HG03469 (cell line): ENCODE results near the gene CTTNBP2NL.
"Not testable (repeated sequence)": the region's sequence is repeated elsewhere in the genome, so short reads cannot be mapped to it uniquely, and the experiment has no call there.

ENCODE experiments used
- ATAC-seq: cut with Tn5 transposase; IDR thresholded peaks from one replicate; pipeline ENCODE4 v1.9.1; 2021; ENCODE audit warnings: mild to moderate bottlenecking, moderate library complexity, moderate number of reproducible peaks; ENCODE audit not compliant: unreplicated experiment

Gene CTTNBP2NL

DNA sequence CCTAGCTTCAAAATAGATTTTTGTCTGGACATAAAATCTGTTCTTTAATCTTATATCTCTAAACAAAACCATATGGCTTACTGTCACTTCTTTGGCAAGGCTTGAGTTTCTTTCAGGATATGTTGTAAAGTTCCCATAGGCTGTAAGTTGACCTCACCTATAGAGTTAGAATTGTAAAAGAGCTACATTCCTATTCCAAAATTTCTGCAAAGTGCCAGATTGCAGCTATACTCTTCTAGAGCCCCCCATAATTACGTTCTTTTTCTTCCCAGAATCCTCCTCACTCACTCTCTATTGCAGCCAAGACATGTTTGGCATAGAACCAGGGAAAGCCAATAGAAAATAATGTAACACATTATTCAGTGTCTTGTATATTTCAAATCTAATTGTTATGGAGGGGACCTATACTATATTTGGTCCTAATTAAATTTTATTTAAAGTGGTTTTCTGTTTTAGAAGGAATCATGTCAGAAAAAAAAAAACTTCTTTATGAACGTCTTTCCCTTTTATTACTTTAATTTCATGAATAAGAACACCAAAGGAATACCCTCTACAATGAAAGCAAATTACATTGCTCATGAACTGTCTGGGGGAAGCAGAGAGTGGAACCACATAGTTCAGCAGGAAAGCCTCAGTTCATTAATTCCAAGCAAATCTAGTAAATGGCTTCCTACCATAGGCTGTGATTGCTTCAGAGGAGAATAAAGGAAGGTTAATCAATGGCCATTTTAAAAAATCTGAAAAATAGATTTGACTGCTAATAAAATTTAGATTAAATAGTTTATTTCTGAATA, 22.3 kb downstream of the CTTNBP2NL start:
- ATAC-seq, result no peak

DNA sequence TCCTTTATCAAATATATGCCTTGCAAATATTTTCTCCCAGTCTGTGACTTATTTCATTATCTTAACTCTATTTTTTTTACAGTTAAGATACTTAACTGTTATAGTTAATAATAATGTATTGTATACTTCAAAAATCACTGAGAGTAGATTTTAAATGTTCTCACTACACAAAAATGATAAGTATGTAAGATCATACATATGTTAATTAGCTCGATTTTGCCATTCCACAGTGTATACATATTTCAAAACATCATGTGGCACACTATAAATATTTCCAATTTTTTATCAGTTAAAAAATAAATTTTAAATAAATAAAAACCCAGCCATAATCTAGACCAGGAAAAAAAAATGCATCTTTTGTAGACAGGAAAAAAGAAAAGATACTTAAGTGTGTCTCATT, 27.2 kb downstream of the CTTNBP2NL start:
- no peak for ATAC-seq

DNA sequence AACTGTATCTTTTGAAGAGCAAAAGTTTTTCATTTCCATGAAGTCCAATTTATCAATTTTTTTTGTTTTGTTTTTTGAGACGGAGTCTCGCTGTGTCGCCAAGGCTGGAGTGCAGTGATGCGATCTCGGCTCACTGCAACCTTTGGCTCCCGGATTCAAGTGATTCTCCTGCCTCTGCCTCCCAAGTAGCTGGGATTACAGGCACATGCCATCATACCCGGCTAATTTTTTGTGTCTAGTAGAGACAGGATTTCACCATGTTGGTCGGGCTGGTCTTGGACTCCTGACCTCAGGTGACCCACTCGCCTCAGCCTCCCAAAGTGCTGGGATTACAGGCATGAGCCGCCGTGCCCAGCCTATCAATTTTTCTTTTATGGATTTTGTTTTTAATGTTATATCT, 27.7 kb downstream of the CTTNBP2NL start:
- not testable (repeated sequence) for ATAC-seq

DNA sequence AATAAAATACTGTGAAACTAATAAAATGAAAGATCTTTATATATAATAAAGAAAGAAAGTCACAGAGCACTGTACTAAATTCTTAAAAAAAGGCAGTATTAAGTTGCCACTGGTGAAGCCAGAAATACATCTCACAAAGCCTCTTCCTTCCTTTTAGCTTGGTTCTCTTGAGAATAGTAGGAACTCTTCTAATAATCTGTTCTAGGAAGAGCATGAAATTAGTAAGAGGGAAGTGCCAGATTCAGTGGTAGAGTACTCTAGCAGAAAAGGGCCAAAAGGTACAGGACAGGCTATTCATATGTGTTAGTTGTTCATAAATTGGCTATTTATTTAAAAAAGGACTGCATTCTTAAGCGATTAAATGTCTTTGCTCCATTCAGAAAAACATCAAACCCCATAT, 33.7 kb downstream of the CTTNBP2NL start:
- no peak for ATAC-seq

DNA sequence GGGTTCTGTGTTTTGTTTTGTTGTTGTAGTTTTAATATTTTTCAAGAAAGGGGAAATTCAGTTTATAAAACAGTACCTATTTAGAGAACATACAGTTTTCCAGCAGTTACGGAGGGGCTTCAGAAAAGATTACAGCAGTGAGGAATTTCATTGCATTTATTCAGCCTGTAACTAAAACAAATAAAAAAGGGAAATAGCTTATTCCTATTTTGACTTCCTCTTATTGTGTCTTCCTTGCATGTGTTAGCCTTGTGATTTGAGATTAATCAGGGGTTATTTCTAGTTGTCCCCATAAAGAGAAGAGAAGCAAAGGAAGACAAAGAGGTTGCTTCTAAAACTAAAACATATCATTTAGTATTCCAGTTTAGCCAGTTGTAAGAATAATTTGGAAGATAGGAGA, 35.0 kb downstream of the CTTNBP2NL start:
- no peak for ATAC-seq

DNA sequence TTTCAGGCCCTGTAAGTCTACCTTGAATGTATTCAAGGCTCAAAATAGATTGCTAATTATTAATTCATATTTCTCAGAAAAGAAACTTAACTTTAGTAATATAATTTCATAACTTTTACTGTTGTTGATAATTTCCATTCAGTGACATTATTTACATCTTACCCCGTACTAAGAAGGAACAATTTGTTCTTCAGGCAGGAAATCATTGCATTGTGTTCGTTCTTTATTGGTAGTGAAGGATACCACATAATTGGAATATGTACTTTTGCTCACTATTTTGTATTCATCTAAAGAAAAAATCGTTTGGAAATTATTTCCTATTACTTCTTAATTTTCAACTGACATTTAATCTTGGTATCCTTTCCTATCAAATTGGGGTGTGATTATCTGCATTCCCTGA, 39.4 kb downstream of the CTTNBP2NL start:
- ATAC-seq, result no peak

DNA sequence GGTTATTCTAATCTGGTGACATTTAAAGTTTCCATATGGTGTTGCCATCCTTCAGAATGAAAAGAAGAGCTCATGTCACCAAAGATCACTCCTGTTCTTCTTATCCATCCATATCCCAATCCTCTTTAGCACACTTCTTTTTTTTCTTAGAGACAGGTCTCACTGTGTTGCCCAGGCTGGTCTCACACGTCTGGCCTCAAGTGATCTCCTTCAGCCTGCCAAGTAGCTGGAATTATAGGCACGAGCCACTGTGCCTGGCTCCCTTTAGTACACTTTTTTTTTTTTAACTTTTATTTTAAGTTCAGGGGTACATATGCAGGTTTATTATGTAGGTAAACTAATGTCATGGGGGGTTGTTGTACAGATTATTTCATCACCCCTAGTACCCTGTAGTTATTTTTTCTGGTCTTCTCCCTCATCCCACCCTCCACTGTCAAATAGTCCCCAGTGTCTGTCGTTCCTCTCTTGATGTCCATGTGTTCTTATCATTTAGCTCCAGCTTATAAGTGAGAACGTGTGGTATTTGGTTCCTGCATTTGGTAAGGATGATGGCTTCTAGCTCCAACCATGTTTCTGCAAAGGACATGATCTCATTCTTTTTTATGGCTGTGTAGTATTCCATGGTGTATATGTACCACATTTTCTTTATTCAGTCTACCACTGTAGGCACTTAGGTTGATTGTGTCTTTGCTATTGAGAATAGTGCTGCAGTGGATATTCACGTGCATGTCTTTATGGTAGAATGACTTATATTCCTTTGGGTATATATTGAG, 40.6 kb downstream of the CTTNBP2NL start:
- no peak for ATAC-seq

DNA sequence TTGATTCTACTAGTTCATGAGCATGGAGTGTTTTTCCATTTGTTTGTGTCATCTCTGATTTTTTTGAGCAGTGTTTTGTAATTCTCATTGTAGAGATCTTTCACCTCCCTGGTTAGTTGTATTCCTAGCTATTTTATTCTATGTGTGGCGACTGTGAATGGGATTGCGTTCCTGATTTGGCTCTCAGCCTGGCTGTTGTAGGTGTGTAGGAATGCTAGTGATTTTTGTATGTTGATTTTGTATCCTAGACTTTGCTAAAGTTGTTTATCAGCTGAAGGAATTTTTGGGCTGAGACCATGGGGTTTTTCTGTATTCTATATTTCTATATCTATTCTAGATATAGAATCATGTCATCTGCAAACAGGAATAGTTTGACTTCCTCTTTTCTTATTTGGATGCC, 42.1 kb downstream of the CTTNBP2NL start:
- not testable (repeated sequence) for ATAC-seq

DNA sequence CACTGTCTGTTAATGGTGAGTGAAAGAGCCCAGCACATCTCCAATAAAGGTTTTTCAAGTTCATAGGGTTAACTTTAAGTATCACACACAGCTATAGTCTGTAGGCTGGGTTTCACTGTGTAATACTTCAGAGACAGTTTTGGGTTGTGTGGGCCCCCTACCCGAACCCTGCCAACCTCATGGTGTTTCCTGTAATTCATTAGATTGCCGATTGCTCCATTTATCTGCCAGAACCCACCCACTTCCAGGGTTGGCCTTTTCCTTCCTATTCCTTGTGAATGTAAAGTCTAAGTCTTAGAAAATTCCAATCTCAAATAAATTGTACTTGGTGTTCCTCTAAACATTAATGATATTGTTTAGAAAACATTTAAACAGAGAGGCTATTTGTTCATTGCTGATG, 43.6 kb downstream of the CTTNBP2NL start:
- no peak for ATAC-seq

DNA sequence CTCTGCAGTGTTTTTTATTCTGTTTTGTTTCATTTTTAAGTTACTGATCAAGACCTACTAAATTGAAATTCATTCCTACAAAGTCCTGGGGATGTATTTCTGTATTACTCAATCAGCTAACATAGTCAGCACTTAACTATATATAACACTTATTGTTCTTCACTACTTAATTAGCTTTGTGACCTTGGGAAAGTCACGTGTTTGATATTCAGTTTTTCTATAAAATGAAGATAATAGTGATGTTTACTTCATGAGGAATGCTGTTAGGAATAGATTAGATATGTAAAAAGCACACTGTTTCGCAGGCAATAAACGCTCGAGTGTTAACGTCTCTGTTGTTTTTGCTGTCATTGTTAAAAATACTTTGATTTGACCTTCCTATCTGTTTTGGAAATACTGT, 44.6 kb downstream of the CTTNBP2NL start:
- no peak for ATAC-seq

DNA sequence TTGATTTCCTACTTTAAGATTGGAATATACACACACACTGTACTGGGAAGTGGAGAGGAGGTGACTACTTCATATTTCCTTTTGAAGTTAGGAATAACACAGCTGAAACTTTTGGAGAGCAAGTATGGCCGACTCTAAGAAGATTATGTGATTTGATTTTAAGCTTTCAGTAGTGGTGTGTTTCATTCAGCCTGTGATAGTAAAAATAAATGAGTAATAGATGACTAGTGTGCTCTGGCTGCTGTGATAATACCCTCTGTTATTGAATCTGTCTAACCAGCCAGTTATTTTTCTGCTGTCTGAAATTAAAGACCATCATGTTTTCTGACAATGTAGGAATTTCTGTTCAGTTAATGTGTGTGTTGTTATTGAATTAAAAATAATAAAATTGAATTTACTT, 48.3 kb downstream of the CTTNBP2NL start:
- no peak for ATAC-seq

DNA sequence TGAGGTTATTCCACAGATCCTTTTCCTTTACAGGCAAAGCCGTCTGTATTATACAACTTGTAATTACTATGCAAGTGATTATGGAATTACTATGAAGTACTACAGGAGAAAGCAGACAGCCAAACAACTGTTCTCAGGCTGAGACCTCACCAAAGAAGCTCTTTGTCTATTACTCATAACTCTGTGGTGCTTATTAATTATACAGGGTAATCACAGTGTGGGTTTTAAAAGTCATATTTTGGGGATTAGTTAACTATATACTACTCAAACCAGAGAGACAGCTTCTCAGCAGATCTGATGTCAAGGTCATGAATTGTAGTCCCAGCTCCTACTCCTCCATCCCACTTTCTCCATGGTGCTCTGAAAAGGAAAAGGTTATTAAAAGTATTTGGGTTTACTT, 49.6 kb downstream of the CTTNBP2NL start:
- ATAC-seq, result no peak

DNA sequence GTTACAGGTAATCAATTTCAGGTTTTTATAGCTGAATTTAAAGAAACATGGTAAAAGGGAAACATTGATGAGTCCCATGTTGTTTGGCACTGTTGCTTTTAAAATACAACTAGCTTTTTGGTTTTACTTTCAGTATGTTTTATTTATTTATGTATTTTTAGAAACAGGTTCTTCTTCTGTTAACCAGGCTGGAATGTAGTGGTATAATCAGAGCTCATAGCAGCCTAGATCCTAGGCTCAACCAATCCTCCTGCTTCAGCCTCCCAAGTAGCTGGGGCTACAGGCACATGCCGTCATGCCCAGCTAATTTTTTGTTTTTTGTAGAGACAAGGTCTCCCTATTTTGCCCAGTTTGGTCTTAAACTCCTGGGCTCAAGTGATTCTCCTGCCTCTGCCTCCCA, 50.4 kb downstream of the CTTNBP2NL start:
- no peak for ATAC-seq

DNA sequence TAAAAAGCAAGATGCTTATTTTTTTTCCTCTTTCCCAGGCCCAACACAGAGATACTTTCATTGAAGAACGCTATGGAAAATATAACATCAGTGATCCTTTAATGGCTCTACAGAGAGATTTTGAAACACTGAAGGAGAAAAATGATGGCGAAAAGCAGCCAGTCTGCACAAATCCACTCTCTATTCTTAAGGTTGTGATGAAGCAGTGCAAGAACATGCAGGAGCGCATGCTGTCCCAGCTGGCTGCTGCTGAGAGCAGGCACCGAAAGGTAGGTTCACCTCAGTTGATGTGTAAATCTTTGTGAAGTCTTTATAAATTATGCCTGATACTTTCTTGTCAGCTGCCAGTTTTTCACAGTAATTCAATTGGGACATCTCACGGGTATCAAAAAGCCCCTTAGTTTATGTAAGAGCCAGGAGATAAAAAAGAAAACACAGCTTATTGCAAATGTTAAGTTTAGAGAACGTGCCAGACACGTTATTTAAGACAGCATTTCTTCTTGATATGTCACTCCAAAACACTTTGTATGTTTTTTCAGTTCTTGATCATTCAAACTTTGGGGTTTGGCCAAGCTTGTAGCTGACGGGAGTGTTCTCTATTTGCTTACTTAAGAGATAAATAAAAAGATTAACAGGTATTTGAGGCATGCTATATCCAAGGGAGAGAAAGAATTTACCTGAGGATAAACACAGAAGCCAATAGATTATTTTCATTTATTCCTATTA, 53.1 kb downstream of the CTTNBP2NL start:
- ATAC-seq, result no peak

DNA sequence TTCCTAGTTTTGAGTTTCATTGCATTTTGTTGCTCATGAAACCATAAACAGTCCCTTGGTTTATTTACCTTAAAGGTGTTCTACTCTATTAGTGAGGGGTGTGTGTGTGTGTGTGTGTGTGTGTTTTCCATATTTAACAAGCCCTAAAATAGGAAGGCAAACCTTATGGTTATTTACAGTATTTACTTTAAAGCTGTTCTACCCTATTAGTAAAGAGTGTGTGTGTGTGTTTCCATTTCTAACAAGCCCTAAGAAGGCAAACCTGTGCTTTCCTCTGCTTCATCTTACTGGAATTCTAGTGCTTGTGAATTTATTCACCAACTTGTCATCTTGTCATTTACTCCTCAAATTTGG, 53.6 kb downstream of the CTTNBP2NL start:
- ATAC-seq, result no peak

DNA sequence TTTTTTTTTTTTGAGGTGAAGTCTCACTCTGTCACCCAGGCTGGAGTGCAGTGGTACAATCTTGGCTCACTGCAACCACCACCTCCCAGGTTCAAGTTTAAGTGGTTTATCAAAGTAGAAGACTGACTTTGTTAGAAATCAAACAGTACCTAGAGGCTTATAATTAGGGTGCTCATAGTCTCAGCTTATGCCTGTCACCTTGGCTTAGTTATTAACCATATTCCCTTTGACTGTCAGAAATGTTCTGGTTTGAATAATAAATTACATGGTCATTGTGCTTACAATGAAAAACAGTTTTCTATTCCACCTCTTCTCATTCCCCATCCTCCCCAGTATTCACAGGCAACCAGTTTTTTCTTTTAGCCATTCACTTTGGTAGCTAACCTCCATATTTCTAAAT, 54.8 kb downstream of the CTTNBP2NL start:
- ATAC-seq, result no peak

DNA sequence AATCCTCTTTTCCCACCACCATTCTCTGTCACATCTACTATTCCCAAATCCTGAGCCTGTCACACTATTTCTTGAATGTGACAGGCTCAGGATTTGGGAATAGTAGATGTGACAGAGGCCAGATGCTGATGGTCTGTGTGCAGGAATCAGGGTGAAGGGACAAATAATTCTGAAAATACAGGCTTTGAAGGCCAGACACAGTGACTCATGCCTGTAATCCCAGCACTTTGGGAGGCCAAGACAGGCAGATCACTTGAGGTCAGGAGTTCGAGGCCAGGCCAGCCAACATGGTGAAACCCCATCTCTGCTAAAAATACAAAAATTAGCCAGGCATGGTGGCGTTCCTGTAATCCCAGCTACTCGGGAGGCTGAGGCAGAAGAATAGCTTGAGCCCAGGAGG, 55.3 kb downstream of the CTTNBP2NL start:
- ATAC-seq, result not testable (repeated sequence)

DNA sequence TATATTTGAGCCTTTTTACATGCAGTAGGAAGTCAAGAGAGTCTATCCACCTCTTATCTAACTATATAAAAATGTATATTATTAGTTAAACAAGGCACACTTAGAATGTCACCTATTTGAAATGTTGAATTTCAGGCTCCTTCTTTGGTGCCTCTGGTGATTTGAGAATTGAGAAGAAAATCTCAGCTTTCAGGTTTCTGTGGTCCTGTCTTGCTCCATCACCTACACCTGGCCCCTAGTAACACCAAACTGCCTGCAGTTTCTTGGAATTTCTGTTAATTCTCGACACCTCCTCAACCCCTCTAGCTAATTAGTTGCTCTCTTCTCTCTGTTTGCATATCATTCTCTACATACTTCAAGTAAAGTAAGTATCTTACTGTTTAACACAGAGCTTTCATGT, 57.9 kb downstream of the CTTNBP2NL start:
- ATAC-seq, result no peak

DNA sequence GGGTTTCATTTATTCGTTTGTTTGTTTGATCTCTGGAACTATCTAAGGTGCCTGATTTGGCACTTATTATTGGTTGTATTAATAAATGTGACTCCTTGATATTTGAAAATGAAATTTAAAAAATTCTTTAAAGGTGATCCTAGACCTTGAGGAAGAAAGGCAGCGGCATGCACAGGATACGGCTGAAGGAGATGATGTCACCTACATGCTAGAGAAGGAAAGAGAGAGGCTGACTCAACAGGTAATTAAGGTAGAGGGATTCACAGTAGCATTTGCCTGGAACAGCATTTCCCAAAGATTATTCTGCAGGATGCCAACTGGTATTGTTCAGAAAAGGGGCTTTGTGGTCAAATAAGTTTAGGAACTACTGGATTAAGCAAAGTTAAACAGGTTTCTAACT, 58.3 kb downstream of the CTTNBP2NL start:
- no peak for ATAC-seq

DNA sequence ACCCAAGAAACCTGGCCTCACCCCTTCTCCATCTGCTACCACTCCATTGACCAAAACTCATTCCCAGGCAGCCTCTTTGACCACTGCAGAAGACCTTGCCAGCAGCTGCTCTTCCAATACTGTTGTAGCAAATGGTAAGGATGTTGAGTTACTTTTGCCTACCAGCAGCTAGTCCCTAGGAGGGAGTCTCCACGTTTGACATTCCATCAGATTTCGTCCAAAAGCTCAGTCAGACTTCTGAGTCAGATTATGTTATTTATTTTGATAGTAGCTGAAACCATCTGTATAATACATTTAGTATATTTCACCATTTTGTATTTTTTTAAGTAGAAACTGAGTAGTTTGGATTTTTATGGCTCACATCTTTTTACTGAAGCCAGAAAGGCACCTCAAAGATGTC, 61.2 kb downstream of the CTTNBP2NL start:
- no peak for ATAC-seq

DNA sequence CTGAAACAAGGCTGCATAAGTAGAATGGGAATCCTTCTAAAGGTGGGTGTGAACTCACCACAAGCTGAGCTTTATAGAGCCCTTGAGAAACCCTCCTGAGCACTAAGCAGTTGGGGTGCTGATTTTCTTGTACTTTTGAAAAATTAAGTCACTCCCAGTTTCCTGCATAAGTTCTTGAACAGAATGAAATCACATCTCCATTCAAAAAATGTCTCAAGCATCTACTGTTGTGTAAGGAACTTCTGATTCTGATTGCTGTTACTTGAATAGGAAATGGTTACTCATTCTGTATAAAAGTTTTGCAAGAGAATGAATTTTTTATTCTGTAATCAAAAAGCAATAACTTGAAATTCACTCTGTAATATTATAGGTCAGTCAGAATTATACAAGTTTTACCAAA, 61.9 kb downstream of the CTTNBP2NL start:
- no peak for ATAC-seq

DNA sequence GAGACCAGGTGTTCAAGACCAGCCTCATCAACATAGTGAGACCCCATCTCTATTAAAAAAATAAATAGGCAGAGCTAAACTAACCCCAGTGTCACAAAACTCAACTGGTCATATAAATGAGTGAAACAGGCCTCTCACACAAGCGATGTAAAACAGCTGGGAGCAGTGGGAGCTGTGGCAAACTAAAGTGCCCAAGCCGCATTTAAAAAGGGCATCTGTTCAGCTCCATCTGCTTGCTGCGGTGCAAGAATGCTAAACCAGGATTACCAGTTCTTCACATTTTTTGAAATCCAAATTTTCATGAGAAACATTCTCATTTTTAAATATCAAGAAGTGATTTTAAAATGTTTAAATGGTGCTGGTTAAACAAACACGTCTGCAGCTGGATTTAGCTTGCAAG, 62.7 kb downstream of the CTTNBP2NL start:
- no peak for ATAC-seq
